ENCODE data around the gene DGKQ. TPM values are rescaled to one million over a fixed set of nuclear protein-coding genes. Genes with fewer than 3 reads are reported as not detected.

The DGKQ gene
- total and polyA plus RNA-seq, 2 of the 8 experiments (the other 6 are each of a cell fraction or from before 2014, with no cell fraction given) = 7.3 to 9.7 TPM

DNA sequence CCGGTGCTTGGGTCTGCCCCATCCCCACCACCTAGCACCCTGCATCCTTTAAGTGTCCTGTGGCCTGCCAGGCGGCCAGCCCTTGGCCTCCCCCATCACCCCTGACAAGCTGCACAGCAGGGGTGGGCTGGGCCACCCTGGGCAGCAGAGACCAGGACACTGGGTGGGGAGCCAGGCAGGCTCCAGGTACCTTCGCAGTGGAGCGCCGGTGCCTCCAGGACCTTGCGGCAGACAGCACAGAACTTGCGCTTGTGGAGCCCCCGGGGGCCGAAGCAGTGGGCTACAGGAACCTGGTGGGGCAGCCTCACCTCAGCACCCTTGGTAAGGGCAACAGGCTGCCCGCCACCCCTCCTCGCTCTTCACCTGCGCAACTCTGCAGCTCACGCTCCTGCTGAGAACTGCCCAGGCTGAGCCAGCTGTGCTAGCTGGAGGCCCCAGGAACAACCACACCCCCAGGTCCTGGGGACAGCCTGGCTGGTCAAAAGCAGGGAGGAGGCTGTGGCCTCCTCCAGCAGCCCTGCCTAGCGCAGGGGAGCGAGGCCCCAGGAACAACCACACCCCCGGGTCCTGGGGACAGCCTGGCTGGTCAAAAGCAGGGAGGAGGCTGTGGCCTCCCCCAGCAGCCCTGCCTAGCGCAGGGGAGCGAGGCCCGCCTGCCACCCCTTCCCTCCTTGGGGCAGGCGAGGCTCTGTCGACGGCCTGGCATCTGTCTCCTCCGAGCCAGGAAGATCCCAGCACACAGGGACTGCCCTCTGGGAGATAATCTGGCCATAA is 4.6 kb downstream of the DGKQ start (continued):
- TF ChIP-seq RFX5 (IDR thresholded peaks at IDR 0.05; ENCODE audit: borderline replicate concordance, low read depth, low read length) = no peak
- TF ChIP-seq SIRT6 (IDR thresholded peaks at IDR 0.05; ENCODE audit: low read length) = no peak
- TF ChIP-seq, protein P1, sequence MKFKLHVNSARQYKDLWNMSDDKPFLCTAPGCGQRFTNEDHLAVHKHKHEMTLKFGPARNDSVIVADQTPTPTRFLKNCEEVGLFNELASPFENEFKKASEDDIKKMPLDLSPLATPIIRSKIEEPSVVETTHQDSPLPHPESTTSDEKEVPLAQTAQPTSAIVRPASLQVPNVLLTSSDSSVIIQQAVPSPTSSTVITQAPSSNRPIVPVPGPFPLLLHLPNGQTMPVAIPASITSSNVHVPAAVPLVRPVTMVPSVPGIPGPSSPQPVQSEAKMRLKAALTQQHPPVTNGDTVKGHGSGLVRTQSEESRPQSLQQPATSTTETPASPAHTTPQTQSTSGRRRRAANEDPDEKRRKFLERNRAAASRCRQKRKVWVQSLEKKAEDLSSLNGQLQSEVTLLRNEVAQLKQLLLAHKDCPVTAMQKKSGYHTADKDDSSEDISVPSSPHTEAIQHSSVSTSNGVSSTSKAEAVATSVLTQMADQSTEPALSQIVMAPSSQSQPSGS (IDR thresholded peaks at IDR 0.05; ENCODE audit: low read length) = no peak

All from H1 (cell line).